Stimulated activated CD4-positive, alpha-beta T cell treated with anti-CD3 and anti-CD28 coated beads, TNF-alpha, amount 100 ng/mL, for 1 hour (primary cell): ENCODE results near the gene CTSC.

Source experiments
- DNase-seq, 3 donors: peaks; one replicate each; pipeline ENCODE4 v3.0.0-alpha.2; 2020; ENCODE audit warnings: low read depth in 3 of 3, low spot score in 1 of 3

The CTSC gene

DNA sequence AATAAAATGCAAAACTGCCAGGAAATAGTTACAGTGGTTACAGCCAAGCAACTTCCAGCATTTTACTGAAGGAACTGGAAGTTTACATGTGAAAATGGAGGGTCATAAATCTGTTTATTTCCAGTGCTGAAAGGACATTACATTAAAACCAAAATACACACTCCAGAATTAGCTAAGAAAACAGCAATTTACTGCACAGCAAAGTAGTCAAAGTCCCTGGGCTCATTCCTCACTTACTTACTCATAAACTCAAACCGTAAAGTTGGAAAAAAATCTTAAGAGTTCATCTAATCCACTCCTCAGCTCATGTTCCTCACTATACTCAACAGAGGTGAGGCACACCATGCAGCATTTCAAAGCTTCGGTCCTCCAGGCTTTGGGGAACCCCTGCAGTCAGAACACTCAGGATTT, 17.4 kb downstream of the CTSC start:
- DNase-seq, result no peak

DNA sequence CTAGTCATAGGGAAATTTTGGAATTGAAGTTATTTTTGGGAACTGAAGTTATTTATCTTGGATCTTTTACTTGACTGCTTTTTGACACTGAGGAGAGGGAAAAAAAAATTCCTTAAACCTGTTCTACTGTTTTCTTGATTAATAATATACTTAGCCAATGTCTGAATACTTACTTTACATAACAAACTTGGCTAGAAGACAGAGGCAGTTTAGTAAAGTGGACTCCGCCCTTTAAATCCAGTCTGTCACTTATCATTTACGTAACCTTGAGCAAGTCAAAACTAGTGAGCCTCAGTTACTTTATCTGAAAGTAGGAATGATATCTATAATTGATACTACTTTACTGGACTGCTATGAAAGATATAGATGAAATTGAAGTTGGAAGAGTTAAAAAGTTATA, 19.5 kb downstream of the CTSC start:
- no peak for DNase-seq

DNA sequence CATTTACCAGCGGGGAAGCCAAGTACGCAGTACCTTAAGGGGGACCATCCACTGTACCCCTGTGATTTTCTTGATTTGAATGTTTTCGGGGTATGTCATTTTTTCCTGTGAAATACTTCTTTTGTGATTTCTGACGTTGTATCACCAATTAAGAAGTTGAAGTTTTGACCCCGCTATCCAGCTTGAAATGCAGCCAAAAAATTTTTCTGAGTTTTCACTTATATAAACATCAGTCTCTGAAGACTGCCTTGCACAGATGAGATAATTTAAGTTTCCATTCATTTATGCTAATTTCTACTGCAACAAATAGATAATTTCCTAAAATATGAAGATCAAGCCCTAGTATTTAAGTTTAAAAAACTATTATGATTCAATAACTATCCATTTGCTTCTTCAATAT, 20.0 kb downstream of the CTSC start:
- no peak for DNase-seq

DNA sequence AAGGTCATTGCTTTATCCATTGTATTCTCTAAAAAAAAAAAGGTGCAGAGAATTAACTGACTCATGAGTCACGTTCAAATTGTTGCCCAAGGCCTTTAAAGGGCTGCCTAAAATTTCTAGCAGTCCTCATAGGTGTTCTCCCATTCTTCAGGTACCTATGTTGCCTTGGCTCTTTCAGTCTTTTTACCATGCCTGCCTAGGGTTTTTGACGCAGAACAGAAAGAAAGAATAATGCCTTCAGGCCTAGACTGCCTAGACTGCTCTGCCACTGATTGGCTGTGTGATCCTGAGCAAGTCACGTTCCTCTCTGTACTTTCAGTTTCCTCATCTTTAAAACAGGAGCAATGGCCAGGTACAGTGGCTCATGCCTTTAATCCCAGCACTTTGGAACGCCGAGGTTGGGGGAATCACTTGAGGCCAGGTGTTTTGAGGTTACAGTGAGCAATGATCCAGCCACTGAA, 21.5 kb downstream of the CTSC start:
- DNase-seq, result no peak

DNA sequence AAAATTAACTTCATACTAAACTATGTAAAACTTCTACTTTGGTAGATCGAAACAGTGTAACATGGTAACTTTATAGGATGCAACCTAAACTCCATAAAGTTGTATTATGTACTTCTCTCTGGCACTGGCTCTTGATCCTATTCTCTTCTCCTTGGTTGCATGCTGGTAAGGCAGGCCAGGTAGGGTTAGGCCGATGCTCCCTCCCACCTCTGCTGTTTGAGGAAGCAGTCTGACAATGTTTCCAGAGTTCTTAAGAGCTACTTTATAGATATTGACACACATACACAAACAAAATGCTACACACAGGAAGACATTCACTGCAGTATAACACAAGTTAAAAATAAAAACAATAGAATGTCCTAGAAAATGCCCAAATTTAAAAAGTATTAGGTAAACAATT, 22.5 kb downstream of the CTSC start:
- no peak for DNase-seq

DNA sequence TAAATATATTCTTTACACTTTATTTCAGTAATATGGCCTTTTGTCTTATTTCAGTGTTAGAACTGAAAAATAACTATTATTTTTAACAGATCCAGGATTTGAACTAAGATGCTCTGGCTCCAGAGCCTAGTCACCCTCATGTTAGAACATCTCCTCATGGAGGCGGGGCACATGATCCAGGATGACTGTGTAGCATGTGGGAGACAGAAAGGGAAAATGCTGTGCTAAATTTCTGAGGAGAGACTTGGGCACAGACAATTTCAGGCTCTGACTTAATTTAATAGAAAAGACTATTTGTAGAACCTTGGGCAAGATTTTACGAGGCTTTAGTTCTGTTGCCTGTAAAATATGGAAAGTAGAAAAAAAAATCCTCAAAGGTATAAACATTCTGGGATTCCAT, 24.1 kb downstream of the CTSC start:
- no peak for DNase-seq

DNA sequence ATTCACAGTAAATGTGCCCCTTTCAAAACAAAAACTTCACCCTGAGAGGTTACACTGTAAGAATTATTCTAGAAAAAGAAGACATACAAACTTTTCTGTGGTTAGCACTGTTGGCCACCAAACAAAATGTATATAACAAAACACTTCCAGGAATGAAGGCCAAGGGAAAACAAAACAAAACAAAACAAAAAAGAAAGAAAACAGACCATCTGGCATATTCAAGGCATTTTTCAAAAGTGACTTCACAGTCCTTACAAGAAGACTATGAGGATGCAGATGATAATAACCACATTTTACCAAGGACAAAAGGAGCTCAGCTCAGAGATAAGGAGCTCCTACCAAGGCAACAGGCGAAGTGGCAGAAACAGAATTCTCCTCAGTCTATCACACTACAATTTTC, 24.9 kb downstream of the CTSC start:
- DNase-seq, result no peak

- no peak for DNase-seq
Measured at GRCh38 chr11:88310246-88310645, 27.3 kb downstream of the CTSC start.

- no peak for DNase-seq
Measured at GRCh38 chr11:88308576-88308975, 29.0 kb downstream of the CTSC start.

DNA sequence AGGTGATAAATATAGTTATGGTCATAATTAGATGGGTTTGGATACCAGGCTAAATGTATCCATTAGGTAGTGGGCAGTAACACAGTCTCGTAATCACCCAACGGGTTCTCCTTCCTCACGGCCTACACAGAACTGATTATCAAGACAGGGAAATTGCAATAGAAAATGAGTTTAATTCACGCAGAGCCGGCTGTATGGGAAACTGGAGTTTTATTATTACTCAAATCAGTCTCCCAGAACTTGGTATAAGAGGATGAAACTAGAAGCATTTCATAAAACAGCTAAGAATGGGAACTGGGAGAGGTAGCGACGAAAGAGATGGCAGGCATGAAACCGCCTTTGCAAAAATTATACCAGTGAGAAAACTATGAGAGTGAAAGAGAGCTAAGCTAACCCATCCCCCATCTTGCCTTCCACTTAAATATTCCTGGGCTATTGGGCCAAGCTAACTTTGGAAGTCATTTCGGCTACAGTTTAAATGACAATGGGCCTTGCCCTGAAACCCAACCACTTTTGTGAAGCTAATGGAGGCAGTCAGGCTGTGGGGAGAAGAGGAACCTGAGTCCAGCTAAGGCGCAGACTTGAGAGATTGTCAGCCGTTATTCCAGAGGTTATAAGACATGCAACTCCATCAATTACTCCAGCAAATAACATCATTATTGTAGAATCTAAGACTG, 29.6 kb downstream of the CTSC start:
- DNase-seq, result no peak

GRCh38 chr11:88306785-88307184, 30.8 kb downstream of the CTSC start:
- DNase-seq, result no peak

DNA sequence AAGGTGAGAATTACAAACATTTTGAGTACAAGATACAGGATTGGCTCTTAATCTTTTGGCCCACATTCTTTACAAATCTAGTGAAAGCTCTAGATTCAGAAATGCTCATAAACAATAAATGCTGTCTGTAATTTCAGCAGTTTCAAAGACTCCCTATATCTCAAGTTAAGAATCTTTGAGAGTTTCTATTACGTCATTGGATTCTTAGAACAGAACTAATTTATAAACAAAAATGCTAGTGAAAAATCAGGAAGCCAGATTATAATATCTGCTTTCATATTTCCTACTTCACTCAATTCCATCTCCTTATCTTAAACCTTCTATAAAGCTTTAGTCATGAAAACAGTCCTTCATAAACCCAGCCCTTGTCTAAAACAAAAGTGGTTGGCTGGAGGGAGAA, 32.1 kb downstream of the CTSC start:
- no peak for DNase-seq

- DNase-seq, result no peak
Measured at GRCh38 chr11:88304352-88304751, 33.2 kb downstream of the CTSC start.

DNA sequence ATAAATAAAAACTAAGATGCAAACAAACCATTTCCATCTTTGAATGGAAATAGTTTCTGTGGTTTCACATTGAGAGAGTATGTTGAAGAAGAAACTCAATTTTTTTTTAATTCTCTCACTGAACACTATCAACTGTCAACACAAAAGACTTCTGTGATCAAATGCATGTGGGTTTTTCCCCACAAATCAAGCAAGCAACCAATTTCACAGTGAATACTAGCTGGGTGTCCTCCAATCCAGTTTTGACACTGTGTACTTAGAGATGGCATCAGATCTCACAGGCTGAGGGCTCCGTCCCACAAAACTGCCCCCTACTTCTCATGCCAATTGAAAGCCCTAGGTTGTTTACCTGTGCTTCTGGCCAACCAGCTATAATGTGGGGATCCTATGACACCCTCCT, 34.5 kb downstream of the CTSC start:
- DNase-seq, result no peak

GRCh38 chr11:88301488-88302140, 35.9 kb downstream of the CTSC start:
- no peak for DNase-seq

- no peak for DNase-seq
Measured at GRCh38 chr11:88300888-88301487, 36.5 kb downstream of the CTSC start.

- no peak for DNase-seq
Measured at GRCh38 chr11:88297863-88298262, 39.7 kb downstream of the CTSC start.

DNA sequence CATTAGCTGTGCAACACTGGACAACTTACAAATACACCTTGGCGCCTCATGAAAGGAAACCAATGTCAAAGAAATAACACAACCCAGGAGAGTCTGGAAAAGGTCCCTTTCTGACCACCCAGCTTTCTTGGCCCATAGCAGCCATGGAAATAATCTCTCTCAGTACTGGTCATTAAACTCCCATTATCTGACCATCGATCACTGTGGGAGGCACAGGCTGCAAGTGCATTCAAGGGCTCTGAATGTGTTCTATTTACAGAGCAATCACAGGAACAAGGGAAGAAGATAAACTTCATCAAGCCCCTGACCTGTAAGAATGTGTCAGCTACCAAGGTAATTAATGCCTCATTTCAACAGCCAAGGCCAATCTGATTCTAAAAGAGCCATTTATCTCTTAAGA, 40.1 kb downstream of the CTSC start:
- DNase-seq, result no peak

DNA sequence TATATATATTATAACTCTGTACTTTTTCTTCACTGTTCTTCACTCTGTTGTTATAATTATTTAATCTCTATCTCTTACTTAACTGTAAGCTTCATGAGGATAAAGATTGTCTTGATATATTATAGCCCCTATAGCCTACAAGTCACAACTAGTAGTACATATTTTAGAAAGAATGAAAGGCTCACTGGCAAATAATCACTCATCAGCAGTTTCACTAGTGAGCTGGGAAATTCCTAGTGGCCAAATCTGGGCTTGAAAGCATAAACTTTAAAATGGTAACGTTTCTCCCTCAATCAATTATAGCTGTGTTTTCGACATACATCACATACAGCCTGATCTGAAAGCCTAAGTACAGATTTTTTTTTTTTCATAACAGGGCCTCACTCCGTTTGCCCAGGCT, 42.5 kb downstream of the CTSC start:
- DNase-seq, result no peak

GRCh38 chr11:88293931-88294330, 43.6 kb downstream of the CTSC start:
- no peak for DNase-seq

DNA sequence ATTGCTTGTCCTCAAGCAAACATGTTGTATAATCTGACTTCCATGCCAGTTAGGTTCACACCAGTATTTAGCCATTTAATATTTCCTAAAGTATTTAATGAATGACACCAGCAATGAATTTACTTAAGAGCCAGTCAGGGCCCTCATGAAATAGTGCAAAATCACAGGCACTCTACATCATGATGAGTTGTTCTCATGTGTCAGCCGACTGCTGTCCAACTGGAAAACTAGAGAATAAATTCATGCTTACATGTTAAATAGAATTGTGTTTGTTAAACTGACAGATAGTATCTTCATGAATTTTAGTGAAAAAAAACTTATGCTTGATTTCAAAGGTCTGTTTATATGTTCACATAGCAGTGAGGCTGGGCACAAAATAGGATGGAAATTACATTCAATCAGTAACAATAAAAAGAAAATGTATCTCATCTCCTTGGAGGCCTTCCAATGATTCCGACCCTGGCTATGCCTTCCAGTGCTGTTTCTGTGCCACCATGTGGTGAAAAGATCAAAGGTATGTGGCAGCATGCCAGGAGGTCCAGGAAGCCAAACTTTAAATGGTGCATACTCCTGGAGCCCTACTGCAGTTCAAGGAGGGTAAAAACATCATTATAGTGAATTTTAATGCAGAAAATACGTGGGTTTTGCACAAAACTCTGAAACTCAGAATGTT, 45.2 kb downstream of the CTSC start:
- no peak for DNase-seq

DNA sequence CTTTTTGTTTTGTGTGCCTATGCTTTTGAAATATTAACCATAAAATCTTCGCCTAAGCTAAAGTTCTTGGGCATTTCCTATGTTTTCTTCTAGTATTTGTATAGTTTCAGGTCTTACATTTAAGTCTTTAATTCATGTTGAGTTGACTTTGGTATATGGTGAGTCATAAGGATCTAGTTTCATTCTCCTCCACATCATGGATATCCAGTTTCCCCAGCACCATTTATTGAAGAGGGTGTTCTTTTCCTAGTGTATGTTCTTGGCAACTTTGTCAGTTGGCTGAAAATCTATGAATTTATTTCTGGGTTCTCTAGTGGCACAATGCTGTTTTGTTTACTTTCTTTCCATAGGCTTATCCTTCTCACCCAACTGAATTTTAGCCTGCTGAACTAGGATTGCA, 49.0 kb downstream of the CTSC start:
- DNase-seq, result no peak
